Measurements from ENCODE around the gene LSM14B.

The LSM14B gene

DNA sequence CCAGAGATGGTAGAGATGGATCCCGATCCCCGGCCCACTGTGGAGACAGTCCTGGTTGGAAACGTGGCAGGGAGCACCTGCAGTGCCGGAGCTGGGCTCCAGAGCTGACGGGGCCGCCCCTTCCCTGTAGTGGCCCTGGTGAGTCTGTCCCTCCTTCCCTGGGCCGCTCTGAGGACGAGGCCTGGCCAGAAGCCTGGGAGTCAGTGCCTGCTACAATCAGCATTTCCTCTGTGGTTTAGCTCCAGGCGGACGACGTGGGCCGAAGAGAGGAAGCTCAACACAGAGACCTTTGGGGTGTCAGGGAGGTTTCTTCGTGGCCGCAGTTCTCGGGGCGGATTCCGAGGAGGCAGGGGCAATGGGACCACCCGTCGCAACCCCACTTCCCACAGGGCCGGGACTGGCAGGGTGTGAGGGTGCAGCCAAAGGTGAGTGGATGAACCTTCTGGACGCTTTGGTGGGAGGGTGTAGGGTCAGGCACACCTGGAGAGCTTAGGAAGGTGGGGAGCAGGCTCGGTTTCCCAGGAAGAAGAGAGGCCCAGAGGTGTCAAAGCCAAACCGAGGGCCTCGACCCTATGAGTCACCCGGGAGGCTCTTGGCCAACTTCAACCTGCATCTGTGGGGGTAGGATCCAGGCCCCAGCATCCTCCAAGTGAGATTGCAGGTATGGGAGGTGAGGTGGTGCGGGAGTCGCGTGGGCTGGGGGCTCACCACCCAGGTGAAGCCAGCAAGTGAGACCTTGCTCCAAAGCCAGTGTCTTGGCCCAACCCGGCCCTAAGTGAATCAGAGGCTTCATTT lies 11.0 kb downstream of the LSM14B start:
- no peak for DNase-seq

DNA sequence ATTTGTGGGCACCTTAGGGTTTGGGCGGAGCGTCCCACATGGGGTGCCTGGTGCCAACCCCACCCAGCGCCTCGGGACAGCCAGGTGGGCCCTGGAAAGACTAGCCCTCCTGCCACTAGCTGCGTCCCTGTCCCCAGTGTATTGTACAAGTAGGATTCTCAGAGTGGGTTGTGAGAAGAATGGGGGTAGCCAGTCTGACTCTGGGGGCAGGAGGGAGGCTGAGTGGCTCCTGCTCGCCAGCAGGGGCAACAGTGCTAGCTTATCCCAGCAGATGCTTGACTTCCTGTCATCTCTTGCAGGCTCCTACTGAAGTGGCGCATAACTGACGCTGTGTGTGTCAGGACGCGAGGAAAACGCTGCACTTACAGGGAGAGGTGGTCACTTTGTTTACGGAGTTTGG lies 11.6 kb downstream of the LSM14B start:
- DNase-seq, result no peak

- no peak for DNase-seq
These were observed 12.5 kb downstream of the LSM14B start for GRCh38 chr20:62134735-62135231.

DNA sequence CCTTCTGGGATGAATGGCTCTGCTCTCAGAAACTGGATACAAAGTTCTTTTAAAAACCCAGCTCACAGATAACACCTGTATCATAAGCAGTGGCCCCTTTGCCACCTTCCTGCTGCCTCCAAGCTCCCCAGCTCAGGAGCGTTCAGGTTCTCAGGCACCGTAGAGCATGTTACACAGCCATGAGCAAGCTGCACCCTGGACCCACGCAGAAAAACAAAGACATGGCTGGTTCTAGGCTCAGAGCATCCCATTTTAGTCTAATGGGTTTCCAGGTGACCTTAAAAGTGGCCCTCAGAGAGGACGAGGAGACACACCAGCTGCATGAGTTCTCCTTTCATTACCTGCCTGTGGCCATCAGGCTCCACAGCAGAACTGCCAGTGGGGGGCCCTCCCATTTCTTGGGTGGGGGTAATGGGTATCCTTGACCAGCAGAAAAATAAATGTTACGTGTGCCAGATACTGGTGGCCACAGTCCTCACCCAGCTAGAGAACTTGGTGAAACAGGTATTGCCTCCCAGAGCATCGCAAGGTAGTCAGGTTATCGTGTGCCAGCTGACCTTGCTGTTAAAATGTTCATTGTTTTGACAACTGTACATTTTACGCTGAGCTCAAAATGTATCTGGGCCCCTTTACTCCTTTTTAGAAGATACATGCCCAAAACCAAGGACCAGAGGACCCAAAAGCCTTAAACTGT lies 13.4 kb downstream of the LSM14B start:
- DNase-seq, result no peak

GRCh38 chr20:62136283-62137091 lies 14.2 kb downstream of the LSM14B start:
- DNase-seq, result no peak

GRCh38 chr20:62137092-62137384 lies 14.8 kb downstream of the LSM14B start:
- no peak for DNase-seq

DNA sequence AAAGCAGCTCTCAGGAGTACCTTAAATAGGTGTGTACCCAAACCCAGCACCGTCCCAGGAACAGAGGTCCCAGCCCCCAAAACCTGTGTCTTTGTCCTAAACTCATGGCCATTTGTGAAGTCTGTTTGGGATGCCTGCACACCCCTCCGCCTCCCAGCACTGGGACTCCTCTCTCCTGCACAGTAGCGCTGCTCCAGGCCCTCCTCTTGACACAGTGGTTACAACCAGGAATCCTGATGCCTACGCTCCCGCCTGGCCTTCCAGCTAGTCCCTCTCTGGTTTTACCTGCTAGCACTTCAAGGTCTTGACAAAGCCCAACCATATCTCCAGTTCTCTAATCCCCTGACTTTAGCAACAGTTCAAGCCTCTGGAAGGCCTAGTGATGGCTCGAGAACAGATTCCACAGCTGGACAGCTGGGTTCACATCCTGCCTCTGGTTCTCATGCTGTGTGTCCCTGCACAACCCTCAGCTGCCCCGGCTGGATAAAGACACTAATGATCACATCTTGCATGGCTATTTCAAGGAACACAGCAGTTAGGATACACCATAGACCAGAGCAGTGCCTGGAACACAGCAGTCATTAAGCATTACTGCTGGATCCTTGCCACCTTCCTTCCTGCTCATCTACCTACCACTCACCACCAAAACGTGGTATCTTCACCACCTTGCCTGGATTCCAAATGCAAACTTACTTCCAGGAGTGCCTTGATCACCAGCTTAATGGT lies 15.4 kb downstream of the LSM14B start:
- DNase-seq, result no peak

DNA sequence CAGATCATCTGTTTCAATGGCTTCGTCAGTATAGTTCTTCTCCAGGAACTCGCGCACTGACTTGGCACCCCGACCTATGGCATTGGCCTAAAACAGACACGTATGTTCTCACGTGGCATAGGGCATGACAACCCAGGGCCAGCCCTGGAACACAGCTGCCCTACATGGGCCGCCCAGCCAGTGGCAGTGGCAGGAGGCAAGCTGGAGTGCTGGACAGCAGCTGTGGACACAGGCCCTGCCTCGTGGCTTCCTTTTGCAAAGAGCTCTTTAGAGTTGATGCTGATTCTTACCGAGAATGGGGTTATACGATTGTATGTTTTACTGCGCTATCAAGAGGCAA lies 15.9 kb downstream of the LSM14B start:
- no peak for DNase-seq

DNA sequence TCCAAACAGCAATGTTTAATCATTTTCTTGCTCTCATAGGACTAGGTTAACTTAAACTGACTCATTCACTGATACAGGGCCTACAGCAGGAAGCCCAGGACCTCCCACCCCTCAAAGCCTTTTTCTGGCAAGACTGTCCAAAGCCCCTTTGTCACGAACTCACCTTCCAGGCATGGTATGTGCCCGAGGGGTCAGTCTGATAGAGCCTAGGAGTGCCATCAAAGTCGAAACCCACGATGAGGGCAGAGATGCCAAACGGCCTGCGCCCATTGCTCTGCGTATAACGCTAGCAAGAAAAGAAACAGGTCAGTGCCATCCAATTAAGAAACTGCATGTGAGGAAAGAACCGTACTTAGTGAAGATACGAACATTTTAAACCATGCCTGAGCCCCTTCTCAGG lies 16.6 kb downstream of the LSM14B start:
- no peak for DNase-seq

DNA sequence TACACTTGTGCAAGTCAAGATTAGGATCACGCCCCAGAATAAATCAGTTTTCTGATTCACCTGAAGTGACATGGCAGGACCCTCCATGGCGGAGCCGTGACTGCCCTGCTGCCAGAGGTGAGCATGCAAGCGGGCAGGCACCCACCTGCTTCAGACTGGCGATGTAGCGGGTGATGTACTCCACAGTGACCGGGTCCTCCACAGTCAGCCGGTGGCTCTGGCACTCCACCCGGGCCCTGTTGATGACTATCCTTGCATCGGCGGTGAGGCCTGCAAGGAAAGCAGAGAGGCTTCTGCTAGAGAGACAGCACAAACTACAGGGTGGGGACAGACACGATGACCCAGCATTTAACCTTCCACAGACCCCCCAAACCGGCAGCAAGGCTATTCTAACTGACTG lies 17.4 kb downstream of the LSM14B start:
- no peak for DNase-seq

- no peak for DNase-seq
These were observed 18.7 kb downstream of the LSM14B start for GRCh38 chr20:62141043-62141396.

DNA sequence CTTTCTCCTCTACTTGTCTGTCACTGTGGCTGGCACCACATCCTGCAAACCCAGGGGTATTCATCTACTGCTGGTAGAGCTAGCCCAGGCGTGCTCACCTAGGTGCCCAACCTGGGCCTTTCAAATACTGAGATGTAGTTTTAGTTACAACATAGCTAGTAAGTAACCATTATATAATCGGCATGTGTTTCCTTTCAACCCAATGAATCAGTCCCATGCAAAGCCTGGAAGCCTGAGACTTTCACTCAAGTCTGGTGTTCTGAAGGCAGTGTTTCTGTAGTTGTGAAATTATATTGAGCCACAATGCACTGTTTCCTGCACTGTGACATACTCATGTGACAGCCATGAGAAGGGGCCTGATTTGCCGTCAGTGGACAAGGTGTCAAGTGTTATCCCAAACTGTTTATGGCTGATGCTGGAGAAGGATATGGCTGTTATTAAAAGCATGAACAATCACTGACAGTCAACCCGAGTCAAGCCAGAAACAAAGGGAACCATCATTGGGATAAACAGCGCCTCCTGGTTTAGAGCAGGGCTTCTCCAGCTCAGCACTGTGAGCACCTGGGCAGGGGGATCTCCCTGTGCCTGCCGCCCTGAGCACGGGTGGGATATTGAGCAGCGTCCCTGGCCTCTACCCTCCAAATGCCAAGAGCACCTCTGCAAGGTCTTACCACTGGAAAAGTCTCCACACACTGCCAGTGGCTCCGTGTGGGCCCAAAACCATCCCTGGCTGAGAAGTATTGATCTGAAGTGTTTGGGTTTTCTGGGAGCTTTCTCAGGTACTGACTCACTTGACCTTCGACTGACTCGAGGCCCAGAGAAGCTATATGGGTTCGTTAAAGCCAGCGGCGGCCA lies 19.3 kb downstream of the LSM14B start:
- DNase-seq, result no peak

DNA sequence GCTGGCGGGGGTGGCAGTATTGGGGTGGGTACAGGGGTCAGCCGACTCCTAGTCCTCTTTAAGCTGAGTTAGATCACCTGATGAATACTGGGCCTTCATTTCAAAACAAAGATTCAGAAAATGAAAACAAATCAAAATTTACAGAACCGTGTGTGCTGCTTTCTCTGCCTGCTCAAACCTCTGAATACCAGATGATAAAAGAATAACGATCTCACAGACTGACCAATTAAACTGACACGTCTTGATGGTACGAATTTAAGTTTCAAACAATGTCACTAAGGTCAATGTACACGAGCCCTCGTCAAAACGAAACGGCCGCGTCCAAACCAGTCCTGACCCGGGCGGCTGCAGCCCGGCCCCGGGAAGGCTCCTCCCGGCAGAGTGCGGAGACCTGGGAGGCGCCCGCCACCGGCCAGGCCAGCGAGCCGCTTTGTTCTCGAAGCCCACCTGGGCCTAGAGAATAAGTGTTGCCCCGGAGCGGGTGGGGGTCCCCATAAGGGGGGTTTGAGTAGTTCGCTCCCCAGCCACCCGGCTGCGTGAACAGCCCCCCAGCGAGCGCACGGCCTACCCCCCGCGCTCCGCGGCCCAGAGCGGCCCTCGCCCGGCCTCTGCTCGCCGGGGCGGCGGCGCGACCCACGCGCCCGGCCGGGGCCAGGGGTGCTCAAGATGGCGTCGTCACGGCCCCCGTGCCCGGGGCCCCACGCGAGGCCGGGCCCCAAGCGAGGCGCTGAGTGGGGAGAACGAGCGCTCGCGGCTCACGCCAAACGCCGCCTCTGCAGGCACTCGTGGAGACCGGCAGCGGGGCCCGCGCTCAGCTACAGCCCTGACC lies 20.2 kb downstream of the LSM14B start:
- no peak for DNase-seq

DNA sequence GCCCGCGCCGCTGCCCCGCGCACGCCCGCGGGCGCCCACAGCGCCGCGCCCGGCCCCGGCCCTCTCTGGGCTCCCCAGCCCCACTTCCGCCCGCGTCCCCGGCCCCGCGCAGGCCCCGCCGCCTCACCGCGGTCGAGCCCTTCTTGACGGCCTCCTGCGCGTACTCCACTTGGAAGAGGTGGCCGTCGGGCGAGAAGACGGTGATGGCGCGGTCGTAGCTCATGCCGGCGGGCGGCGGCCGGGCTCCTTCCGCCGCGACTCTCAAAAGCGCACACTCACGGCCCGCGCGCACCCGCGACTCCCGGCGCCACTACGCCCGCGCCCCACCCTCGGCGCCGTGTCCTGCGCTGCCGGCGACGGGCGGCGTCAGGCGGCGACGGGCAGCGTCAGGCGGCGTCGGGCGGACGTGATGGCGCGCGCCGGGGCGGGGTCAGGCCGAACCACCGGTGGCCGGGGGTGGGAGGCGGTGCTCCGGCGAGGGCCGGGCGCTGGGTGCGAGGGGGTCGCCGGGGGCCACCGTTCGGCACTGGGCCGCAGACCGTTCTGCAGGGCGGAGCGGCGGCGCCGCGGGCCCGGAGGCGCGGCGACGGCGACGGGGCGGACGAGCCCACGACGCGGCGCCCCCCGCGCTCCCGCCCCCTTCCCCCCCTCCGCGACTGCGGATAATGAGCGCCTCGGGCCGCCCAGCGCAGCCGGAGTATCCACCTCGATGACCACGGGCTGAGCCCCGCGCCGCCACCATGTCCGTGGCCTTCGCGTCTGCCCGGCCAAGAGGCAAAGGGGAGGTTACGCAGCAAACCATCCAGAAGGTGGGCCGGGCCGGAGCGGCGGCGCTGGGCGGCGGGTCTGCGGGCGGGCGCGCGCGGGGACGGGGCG lies 21.0 kb downstream of the LSM14B start, which contains the start of the genes PSMA7 and SS18L1:
PSMA7 (minus strand) TSS at position 314 of the 876 bp plus-strand sequence; CDS start at position 223, 91 bp downstream.
SS18L1 (plus strand) TSS at position 689 of the 876 bp plus-strand sequence; CDS start at position 741, 52 bp downstream.
- DNase-seq, result peak; percentile 71

GRCh38 chr20:62143957-62144825 lies 21.9 kb downstream of the LSM14B start:
- DNase-seq, result no peak

- no peak for DNase-seq
These were observed 23.4 kb downstream of the LSM14B start for GRCh38 chr20:62145688-62146018.

GRCh38 chr20:62146019-62146755 lies 23.9 kb downstream of the LSM14B start:
- no peak for DNase-seq

DNA sequence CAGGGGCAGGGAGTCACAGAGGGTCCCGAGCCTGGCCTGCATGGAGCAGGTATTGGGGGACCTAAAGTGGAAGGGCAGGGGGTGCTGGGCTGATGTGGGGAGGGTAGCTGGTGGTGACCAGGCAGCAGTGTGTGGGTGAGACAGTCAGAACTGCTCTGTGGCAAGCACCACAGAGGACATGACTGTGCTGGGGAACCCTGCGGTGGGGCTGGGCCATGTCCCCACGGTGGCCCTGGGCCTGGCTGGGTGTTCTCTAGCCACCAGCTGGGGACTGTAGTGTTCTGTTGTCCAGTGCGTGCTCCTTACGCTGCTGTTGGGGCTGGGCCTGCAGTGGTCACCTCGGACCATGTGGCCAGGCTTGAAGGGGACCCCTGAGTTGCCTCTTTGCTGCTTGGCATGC lies 24.9 kb downstream of the LSM14B start:
- no peak for DNase-seq
